ENCODE results near the gene NUDT4. TPM values are rescaled to one million over a fixed set of nuclear protein-coding genes. Genes with fewer than 3 reads are reported as not detected.

NUDT4 gene
- total and polyA plus RNA-seq, 2 of the 13 experiments (the other 11 are each of a cell fraction or from before 2014, with no cell fraction given), result 37.3 to 70.1 TPM

DNA sequence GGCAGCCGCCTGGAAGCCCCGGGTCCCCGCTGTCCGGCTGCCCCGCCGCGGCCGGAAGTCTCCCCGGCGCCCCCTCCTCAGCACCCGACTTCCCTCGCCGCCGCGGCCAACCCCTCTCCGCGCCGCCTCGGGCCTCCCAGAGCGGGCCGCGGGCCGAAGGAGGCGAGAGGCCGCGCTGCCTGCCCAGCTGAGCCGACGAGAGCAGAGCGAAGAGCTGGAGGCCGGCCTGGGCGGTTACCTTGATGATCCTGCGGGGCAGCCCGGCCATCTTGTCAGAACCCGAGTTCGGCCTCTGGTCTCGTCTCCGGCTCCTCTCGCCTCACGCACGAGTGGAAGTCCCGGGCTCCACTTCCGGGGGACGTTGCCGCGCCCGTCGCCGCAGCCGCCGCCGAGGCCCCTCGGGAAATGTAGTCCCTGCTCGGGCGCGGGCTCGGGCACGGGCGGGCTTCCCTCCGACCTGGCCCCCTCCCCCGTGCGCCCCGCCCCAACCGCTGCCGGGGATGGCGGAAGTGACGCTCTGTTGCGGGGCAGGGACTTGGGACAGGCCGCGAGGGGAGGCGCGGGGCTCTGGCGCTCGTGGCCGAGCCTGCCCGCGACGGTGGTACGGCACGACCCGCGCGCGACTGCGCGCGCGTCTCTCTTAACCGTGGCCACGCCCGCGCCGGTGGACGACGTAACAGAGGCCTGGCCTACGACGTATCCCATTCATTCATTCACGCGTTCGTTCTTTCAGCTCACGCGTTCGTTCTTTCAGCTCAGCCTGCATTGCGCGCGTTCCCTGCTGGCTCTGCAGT lies 64.1 kb downstream of the NUDT4 start, which contains the start of gene UBE2N (continued):
- TF ChIP-seq, protein P1, sequence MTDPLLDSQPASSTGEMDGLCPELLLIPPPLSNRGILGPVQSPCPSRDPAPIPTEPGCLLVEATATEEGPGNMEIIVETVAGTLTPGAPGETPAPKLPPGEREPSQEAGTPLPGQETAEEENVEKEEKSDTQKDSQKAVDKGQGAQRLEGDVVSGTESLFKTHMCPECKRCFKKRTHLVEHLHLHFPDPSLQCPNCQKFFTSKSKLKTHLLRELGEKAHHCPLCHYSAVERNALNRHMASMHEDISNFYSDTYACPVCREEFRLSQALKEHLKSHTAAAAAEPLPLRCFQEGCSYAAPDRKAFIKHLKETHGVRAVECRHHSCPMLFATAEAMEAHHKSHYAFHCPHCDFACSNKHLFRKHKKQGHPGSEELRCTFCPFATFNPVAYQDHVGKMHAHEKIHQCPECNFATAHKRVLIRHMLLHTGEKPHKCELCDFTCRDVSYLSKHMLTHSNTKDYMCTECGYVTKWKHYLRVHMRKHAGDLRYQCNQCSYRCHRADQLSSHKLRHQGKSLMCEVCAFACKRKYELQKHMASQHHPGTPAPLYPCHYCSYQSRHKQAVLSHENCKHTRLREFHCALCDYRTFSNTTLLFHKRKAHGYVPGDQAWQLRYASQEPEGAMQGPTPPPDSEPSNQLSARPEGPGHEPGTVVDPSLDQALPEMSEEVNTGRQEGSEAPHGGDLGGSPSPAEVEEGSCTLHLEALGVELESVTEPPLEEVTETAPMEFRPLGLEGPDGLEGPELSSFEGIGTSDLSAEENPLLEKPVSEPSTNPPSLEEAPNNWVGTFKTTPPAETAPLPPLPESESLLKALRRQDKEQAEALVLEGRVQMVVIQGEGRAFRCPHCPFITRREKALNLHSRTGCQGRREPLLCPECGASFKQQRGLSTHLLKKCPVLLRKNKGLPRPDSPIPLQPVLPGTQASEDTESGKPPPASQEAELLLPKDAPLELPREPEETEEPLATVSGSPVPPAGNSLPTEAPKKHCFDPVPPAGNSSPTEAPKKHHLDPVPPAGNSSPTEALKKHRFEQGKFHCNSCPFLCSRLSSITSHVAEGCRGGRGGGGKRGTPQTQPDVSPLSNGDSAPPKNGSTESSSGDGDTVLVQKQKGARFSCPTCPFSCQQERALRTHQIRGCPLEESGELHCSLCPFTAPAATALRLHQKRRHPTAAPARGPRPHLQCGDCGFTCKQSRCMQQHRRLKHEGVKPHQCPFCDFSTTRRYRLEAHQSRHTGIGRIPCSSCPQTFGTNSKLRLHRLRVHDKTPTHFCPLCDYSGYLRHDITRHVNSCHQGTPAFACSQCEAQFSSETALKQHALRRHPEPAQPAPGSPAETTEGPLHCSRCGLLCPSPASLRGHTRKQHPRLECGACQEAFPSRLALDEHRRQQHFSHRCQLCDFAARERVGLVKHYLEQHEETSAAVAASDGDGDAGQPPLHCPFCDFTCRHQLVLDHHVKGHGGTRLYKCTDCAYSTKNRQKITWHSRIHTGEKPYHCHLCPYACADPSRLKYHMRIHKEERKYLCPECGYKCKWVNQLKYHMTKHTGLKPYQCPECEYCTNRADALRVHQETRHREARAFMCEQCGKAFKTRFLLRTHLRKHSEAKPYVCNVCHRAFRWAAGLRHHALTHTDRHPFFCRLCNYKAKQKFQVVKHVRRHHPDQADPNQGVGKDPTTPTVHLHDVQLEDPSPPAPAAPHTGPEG (CRISPR knock-in tag; IDR thresholded peaks at IDR 0.05), result peak; percentile 82
- TF ChIP-seq SP1 (IDR thresholded peaks at IDR 0.05) (no peak), SP1 (CRISPR knock-in tag; IDR thresholded peaks at IDR 0.05) (peak; percentile 45; the same call in 1 of the 2 replicates), AGO2 (optimal IDR thresholded peaks at IDR 0.05; ENCODE audit: low read depth, low read length) (peak; percentile 71), IRX3 (CRISPR knock-in tag; IDR thresholded peaks at IDR 0.05; ENCODE audit: borderline replicate concordance, low read depth) (no peak; the same call in 1 of the 2 replicates), ZNF446 (CRISPR knock-in tag; IDR thresholded peaks at IDR 0.05) (no peak), HNRNPK (IDR thresholded peaks at IDR 0.05; ENCODE audit: low read depth, low read length, poor library complexity, severe bottlenecking) (peak; percentile 10), ZNF451 (CRISPR knock-in tag; IDR thresholded peaks at IDR 0.05) (0 out of 2 replicates have a peak, but pooled peaks have one; percentile 58), KDM1A (CRISPR knock-in tag; IDR thresholded peaks at IDR 0.05) (no peak), HNF4G (IDR thresholded peaks at IDR 0.05; ENCODE audit: borderline replicate concordance, low read depth, low read length) (no peak), HNF4G (CRISPR knock-in tag; IDR thresholded peaks at IDR 0.05; ENCODE audit: borderline replicate concordance, low read depth) (no peak), FOXC1 (CRISPR knock-in tag; IDR thresholded peaks at IDR 0.05; ENCODE audit: borderline replicate concordance) (peak; percentile 90; the same call in 1 of the 2 replicates), ATF7-NPFF (CRISPR knock-in tag; IDR thresholded peaks at IDR 0.05; ENCODE audit: low read depth) (peak; percentile 88), EZH2 (conservative IDR thresholded peaks at IDR 0.05; ENCODE audit: low read depth, low read length) (no peak), ZFAT (CRISPR knock-in tag; conservative IDR thresholded peaks at IDR 0.05) (no peak), ZNF7 (CRISPR knock-in tag; IDR thresholded peaks at IDR 0.05) (no peak), POLR2A (IDR thresholded peaks at IDR 0.05; ENCODE audit: insufficient read depth in 1 of 2, low read depth in 2 of 2, low read length in 2 of 2) (peak; percentile 86)
- TF ChIP-seq, protein P2, sequence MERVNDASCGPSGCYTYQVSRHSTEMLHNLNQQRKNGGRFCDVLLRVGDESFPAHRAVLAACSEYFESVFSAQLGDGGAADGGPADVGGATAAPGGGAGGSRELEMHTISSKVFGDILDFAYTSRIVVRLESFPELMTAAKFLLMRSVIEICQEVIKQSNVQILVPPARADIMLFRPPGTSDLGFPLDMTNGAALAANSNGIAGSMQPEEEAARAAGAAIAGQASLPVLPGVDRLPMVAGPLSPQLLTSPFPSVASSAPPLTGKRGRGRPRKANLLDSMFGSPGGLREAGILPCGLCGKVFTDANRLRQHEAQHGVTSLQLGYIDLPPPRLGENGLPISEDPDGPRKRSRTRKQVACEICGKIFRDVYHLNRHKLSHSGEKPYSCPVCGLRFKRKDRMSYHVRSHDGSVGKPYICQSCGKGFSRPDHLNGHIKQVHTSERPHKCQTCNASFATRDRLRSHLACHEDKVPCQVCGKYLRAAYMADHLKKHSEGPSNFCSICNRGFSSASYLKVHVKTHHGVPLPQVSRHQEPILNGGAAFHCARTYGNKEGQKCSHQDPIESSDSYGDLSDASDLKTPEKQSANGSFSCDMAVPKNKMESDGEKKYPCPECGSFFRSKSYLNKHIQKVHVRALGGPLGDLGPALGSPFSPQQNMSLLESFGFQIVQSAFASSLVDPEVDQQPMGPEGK (CRISPR knock-in tag; IDR thresholded peaks at IDR 0.05), result peak; percentile 94
- TF ChIP-seq, protein P3, sequence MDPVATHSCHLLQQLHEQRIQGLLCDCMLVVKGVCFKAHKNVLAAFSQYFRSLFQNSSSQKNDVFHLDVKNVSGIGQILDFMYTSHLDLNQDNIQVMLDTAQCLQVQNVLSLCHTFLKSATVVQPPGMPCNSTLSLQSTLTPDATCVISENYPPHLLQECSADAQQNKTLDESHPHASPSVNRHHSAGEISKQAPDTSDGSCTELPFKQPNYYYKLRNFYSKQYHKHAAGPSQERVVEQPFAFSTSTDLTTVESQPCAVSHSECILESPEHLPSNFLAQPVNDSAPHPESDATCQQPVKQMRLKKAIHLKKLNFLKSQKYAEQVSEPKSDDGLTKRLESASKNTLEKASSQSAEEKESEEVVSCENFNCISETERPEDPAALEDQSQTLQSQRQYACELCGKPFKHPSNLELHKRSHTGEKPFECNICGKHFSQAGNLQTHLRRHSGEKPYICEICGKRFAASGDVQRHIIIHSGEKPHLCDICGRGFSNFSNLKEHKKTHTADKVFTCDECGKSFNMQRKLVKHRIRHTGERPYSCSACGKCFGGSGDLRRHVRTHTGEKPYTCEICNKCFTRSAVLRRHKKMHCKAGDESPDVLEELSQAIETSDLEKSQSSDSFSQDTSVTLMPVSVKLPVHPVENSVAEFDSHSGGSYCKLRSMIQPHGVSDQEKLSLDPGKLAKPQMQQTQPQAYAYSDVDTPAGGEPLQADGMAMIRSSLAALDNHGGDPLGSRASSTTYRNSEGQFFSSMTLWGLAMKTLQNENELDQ (CRISPR knock-in tag; IDR thresholded peaks at IDR 0.05; ENCODE audit: borderline replicate concordance), result no peak
- TF ChIP-seq, protein P4, sequence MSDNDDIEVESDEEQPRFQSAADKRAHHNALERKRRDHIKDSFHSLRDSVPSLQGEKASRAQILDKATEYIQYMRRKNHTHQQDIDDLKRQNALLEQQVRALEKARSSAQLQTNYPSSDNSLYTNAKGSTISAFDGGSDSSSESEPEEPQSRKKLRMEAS (IDR thresholded peaks at IDR 0.05), result peak; percentile 85

Data from HepG2 (cell line).